Effector memory CD4-positive, alpha-beta T cell (primary cell): Measurements from ENCODE around the gene ANTXR1.

ENCODE experiments used
- DNase-seq, 3 donors: peaks; one replicate each; pipeline ENCODE4 v3.0.0-alpha.2; 2020
- H3K27ac ChIP-seq: 2 replicates; pipeline ENCODE4 v1.7.0; 2013; ENCODE audit warnings: mild to moderate bottlenecking, low read length, moderate library complexity; ENCODE audit not compliant: insufficient read depth, poor library complexity, severe bottlenecking
- H3K27me3 ChIP-seq: replicated peaks from 2 replicates; pipeline ENCODE4 v1.7.0; 2013; ENCODE audit warnings: mild to moderate bottlenecking, low read length; ENCODE audit not compliant: insufficient read depth, control insufficient read depth, poor library complexity, severe bottlenecking
- H3K36me3 ChIP-seq: 2 replicates; pipeline ENCODE4 v1.7.0; 2013; ENCODE audit warnings: mild to moderate bottlenecking, low read length, moderate library complexity; ENCODE audit not compliant: control insufficient read depth, insufficient read depth
- H3K4me1 ChIP-seq: 2 replicates; pipeline ENCODE4 v1.7.0; 2013; ENCODE audit warnings: low read length, mild to moderate bottlenecking; ENCODE audit not compliant: control insufficient read depth, insufficient read depth, poor library complexity, severe bottlenecking
- H3K4me3 ChIP-seq: 2 replicates; pipeline ENCODE4 v1.7.0; 2013; ENCODE audit warnings: low read length, low read depth, mild to moderate bottlenecking; ENCODE audit not compliant: insufficient read depth, poor library complexity, severe bottlenecking
- H3K9me3 ChIP-seq: 2 replicates; pipeline ENCODE4 v1.7.0; 2013; ENCODE audit warnings: mild to moderate bottlenecking, low read length, moderate library complexity; ENCODE audit not compliant: control insufficient read depth

ANTXR1 gene

GRCh38 chr2:69065735-69066336 lies 52.9 kb downstream of the ANTXR1 start:
- H3K27ac ChIP-seq, result no peak overlapping the region
- no peaks in the 10 kb centered on the region for H3K27me3 ChIP-seq
- H3K4me3 ChIP-seq, result no peak overlapping the region
- H3K4me1 ChIP-seq, result no peaks in the 10 kb centered on the region
- no peaks in the 10 kb centered on the region for H3K9me3 ChIP-seq
- H3K36me3 ChIP-seq, result no peaks in the 10 kb centered on the region
- no peak for DNase-seq

GRCh38 chr2:69067026-69067630 lies 54.1 kb downstream of the ANTXR1 start:
- Histone ChIP-seq H3K4me1 (no peaks in the 10 kb centered on the region), H3K27ac (no peak overlapping the region), H3K9me3 (no peaks in the 10 kb centered on the region), H3K4me3 (no peak overlapping the region), H3K36me3 (no peaks in the 10 kb centered on the region), H3K27me3 (no peaks in the 10 kb centered on the region)
- DNase-seq, result no peak

- Histone ChIP-seq H3K4me3 (no peak overlapping the region), H3K27me3 (no peaks in the 10 kb centered on the region), H3K36me3 (no peaks in the 10 kb centered on the region), H3K9me3 (no peaks in the 10 kb centered on the region), H3K4me1 (no peaks in the 10 kb centered on the region), H3K27ac (no peak overlapping the region)
- DNase-seq, result no peak
These were observed 54.9 kb downstream of the ANTXR1 start for GRCh38 chr2:69067866-69068265.

GRCh38 chr2:69070969-69071368 lies 58.0 kb downstream of the ANTXR1 start:
- H3K36me3 ChIP-seq, result no peaks in the 10 kb centered on the region
- H3K27ac ChIP-seq, result no peak overlapping the region
- H3K4me1 ChIP-seq, result no peaks in the 10 kb centered on the region
- DNase-seq, result no peak
- H3K4me3 ChIP-seq, result no peak overlapping the region
- no peaks in the 10 kb centered on the region for H3K9me3 ChIP-seq
- H3K27me3 ChIP-seq, result no peaks in the 10 kb centered on the region

GRCh38 chr2:69073928-69074570 lies 61.1 kb downstream of the ANTXR1 start:
- DNase-seq, result no peak
- Histone ChIP-seq H3K36me3 (no peaks in the 10 kb centered on the region), H3K27ac (no peak overlapping the region), H3K27me3 (no peaks in the 10 kb centered on the region), H3K4me3 (no peak overlapping the region), H3K9me3 (no peaks in the 10 kb centered on the region), H3K4me1 (no peaks in the 10 kb centered on the region)

- no peaks in the 10 kb centered on the region for H3K27me3 ChIP-seq
- H3K27ac ChIP-seq, result no peak overlapping the region
- no peak for DNase-seq
- H3K36me3 ChIP-seq, result no peaks in the 10 kb centered on the region
- no peaks in the 10 kb centered on the region for H3K4me1 ChIP-seq
- no peaks in the 10 kb centered on the region for H3K9me3 ChIP-seq
- no peak overlapping the region for H3K4me3 ChIP-seq
These were observed 61.9 kb downstream of the ANTXR1 start for GRCh38 chr2:69074918-69075317.

GRCh38 chr2:69075486-69075885 lies 62.5 kb downstream of the ANTXR1 start:
- no peaks in the 10 kb centered on the region for H3K9me3 ChIP-seq
- H3K27ac ChIP-seq, result no peak overlapping the region
- DNase-seq, result no peak
- no peaks in the 10 kb centered on the region for H3K36me3 ChIP-seq
- H3K4me3 ChIP-seq, result no peak overlapping the region
- no peaks in the 10 kb centered on the region for H3K4me1 ChIP-seq
- H3K27me3 ChIP-seq, result no peaks in the 10 kb centered on the region

- Histone ChIP-seq H3K27ac (no peak overlapping the region), H3K27me3 (no peaks in the 10 kb centered on the region), H3K36me3 (no peaks in the 10 kb centered on the region), H3K9me3 (no peaks in the 10 kb centered on the region), H3K4me3 (no peak overlapping the region), H3K4me1 (no peaks in the 10 kb centered on the region)
- no peak for DNase-seq
These were observed 63.6 kb downstream of the ANTXR1 start for GRCh38 chr2:69076601-69077000.

GRCh38 chr2:69077252-69077950 lies 64.4 kb downstream of the ANTXR1 start:
- Histone ChIP-seq H3K4me3 (no peak overlapping the region), H3K9me3 (no peaks in the 10 kb centered on the region), H3K36me3 (no peaks in the 10 kb centered on the region), H3K27me3 (no peaks in the 10 kb centered on the region), H3K4me1 (no peaks in the 10 kb centered on the region), H3K27ac (no peak overlapping the region)
- no peak for DNase-seq

- no peak for DNase-seq
- Histone ChIP-seq H3K27ac (no peak overlapping the region), H3K36me3 (no peaks in the 10 kb centered on the region), H3K4me1 (no peaks in the 10 kb centered on the region), H3K27me3 (no peaks in the 10 kb centered on the region), H3K4me3 (no peak overlapping the region), H3K9me3 (no peaks in the 10 kb centered on the region)
These were observed 67.1 kb downstream of the ANTXR1 start for GRCh38 chr2:69080071-69080470.
